Stimulated activated naive CD8-positive, alpha-beta T cell treated with anti-CD3 and anti-CD28 coated beads, Interleukin-15, amount 100 ng/mL, for 72 hours (primary cell): ENCODE data around the gene PDE7B.
"Not testable (repeated sequence)": the region's sequence is repeated elsewhere in the genome, so short reads cannot be mapped to it uniquely, and the experiment has no call there.

Experiments
- ATAC-seq: fragments of 150-1000 bp; cut with Tn5 transposase; 2 replicates; pipeline ENCODE4 v1.10.0; 2021; ENCODE audit warnings: mild to moderate bottlenecking, moderate library complexity
- DNase-seq, 2 donors: peaks; one replicate each; pipeline ENCODE4 v3.0.0; 2021 to 2022
- H3K27ac Mint-ChIP-seq, 2 donors: one replicate each; pipeline ENCODE4 v1.8.0; 2022; ENCODE audit warnings: mild to moderate bottlenecking in 2 of 2, mixed read lengths in 2 of 2, moderate library complexity in 2 of 2
- H3K27me3 Mint-ChIP-seq: one replicate; pipeline ENCODE4 v1.8.0; 2022; ENCODE audit warnings: mixed read lengths
- H3K4me1 Mint-ChIP-seq: one replicate; pipeline ENCODE4 v1.8.0; 2022; ENCODE audit warnings: mild to moderate bottlenecking, mixed read lengths
- H3K4me3 Mint-ChIP-seq, 2 donors: one replicate each; pipeline ENCODE4 v1.8.0; 2022; ENCODE audit warnings: mild to moderate bottlenecking in 2 of 2, mixed read lengths in 2 of 2, moderate library complexity in 1 of 2
- H3K9me3 Mint-ChIP-seq, 2 donors: one replicate each; pipeline ENCODE4 v1.8.0; 2022; ENCODE audit warnings: mixed read lengths in 2 of 2

The PDE7B gene

DNA sequence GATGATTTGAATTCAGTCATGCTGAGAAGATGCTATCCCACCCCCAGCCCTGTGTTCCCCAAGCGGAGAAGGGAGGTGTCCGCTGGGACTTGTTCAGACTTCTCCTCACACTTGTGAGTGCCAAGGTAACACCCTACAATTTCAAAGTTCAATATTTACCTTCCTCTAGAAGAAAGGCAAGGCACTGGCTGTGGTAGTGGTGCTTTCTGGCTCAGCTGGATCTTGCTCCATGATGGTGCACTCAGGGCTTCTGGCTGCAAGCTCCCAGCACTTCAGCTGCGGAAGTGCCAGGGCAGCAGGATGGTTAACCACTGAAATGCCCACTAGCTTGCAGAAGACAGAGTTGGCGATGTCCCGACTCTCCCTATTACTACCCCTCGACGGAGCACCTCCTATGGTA, 263.2 kb downstream of the PDE7B start:
- Mint-ChIP-seq H3K27me3 (peaks cover 13% of the 10 kb centered on the region), H3K9me3 (no peaks in the 10 kb centered on the region)
- no peak for ATAC-seq

DNA sequence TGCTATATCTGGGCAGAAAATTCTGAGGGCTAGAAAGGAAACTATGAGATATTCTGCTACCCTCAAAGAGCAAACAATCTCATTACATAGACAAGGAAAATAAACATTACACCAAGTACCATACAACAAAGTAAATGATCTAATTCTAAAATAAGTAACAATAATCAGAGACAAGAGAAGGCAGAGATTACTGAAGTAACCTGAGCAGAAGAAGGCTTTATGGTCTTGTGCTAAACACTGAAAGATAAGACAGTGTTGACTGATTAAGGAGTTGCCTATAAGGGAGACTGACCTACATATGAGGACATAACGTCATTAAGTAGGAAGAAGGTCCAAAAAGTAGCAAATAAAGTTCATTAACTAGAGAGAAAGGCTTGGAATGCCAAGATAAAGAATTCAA, 264.4 kb downstream of the PDE7B start:
- ATAC-seq: no peak
- DNase-seq: no peak
- H3K4me3 Mint-ChIP-seq: no peak overlapping the region
- peaks cover 6% of the 10 kb centered on the region for H3K4me1 Mint-ChIP-seq
- no peak overlapping the region for H3K27ac Mint-ChIP-seq
- peaks cover 8% of the 10 kb centered on the region for H3K27me3 Mint-ChIP-seq
- H3K9me3 Mint-ChIP-seq: no peaks in the 10 kb centered on the region

More for the DNA sequence above, 263.2 kb downstream of the PDE7B start:
- H3K4me1 Mint-ChIP-seq: peaks cover 6% of the 10 kb centered on the region
- no peak for DNase-seq
- H3K27ac Mint-ChIP-seq: no peak overlapping the region
- H3K4me3 Mint-ChIP-seq: no peak overlapping the region

DNA sequence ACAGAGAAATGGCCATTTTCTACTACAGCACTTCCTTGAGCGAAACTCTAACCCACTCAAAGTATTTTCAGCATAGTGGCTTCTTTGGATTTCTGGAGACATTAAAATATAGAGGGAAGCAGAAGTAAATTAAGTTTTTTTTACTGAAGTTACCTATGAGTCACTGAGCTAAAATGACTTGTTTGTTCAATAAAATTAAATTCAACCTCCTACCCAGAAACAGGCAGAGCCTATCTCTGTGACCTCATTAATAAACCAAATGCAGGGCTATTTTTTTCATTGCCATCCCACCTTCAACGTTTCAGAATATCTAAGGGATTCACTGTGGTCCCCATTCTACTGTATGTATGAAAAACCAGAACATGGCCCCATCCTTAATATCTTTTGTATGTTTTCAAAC, 265.6 kb downstream of the PDE7B start:
- ATAC-seq: no peak
- H3K27me3 Mint-ChIP-seq: peaks cover 5% of the 10 kb centered on the region
- no peaks in the 10 kb centered on the region for H3K9me3 Mint-ChIP-seq
- no peak for DNase-seq
- no peak overlapping the region for H3K27ac Mint-ChIP-seq
- peaks cover 6% of the 10 kb centered on the region for H3K4me1 Mint-ChIP-seq
- H3K4me3 Mint-ChIP-seq: no peak overlapping the region

DNA sequence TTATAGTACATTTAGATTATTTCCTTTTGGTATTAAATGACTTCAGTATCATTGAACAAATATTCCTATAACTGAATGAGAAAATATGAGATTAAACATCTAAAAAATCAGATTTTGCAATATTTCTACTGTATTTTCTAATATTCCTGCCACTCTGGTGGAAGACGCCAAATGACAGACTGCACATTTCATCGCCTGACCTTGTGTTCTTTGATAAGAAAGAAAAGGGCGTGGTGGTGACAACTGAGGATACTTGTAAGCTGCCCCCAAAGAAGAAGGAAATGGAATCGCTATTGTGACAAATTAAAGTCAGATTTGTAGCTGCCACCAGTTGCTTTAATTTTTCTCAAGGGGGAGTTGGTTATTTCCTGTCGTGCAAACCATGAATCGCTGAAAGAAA, 267.3 kb downstream of the PDE7B start:
- H3K27ac Mint-ChIP-seq: no peak overlapping the region
- no peak for DNase-seq
- H3K4me3 Mint-ChIP-seq: no peak overlapping the region
- H3K27me3 Mint-ChIP-seq: peaks cover under 1% of the 10 kb centered on the region
- no peaks in the 10 kb centered on the region for H3K9me3 Mint-ChIP-seq
- H3K4me1 Mint-ChIP-seq: peaks cover under 1% of the 10 kb centered on the region
- ATAC-seq: no peak

DNA sequence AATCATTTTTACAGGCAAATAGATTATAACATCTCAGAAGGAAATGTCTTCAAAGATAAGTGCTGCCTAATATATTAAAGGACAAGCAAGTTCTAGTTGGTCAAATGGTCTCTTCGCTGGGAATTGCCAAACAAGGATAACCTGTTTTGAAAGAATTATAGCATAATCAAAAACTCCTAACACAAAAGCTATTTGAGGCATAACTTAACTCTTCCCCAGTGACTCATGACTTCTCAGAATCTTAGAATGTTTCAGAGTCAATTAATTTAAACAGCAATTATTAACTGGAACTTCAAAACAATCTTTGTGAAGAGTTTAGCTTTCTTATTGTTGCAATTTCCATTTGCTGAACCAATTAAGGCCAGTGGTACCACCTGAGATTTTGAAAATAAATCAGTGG, 272.0 kb downstream of the PDE7B start:
- no peak for ATAC-seq
- Mint-ChIP-seq H3K4me3 (no peak overlapping the region), H3K27ac (no peak overlapping the region), H3K4me1 (no peaks in the 10 kb centered on the region), H3K9me3 (no peaks in the 10 kb centered on the region), H3K27me3 (peaks cover 1% of the 10 kb centered on the region)
- no peak for DNase-seq

DNA sequence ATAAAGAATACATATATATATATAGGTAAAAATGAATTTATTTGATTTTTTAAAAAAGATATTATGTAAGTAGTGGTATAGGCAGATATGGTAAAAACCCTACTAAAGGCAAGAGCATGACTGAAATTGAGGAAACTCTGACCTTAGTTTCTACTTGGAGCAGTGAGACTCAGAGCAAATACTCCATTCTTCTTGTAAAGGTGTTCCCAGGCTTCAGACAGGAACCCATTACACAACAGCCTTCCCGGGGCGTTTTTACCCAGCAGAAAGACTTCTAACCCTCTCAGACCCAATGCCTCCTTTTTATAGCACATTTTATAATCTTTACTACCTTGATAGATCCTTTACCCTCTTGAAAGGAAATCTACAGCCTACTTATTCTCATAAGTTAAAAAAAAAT, 274.1 kb downstream of the PDE7B start:
- DNase-seq (no peak), ATAC-seq (no peak)
- H3K27ac Mint-ChIP-seq: no peak overlapping the region
- peaks cover 0 to 5% of the 10 kb centered on the region in 2 donors for H3K9me3 Mint-ChIP-seq
- no peaks in the 10 kb centered on the region for H3K4me1 Mint-ChIP-seq
- peaks cover 5% of the 10 kb centered on the region for H3K27me3 Mint-ChIP-seq
- no peak overlapping the region for H3K4me3 Mint-ChIP-seq

DNA sequence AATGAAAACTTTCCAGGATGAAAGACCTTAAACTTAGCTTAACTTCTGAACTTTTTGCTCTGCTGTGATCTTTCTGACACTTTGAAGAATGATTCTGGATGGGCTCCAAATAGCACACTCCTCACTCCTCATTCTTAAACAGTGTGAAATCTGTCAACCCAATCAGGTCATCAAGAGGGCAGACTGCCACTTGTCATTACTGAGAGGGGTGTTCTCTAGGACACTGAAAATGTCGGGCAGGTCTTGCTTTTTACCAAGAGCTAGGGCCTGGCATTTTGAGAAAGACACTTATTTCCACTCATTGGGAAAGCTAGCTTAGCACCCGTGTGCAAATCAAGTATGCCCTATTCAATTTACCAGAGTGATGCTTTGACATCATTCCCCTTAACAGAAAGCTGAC, 276.4 kb downstream of the PDE7B start:
- H3K4me3 Mint-ChIP-seq: no peak overlapping the region
- no peak for DNase-seq
- H3K27ac Mint-ChIP-seq: no peak overlapping the region
- ATAC-seq: no peak
- no peaks in the 10 kb centered on the region for H3K4me1 Mint-ChIP-seq
- H3K9me3 Mint-ChIP-seq: peaks cover 0 to 7% of the 10 kb centered on the region in 2 donors
- H3K27me3 Mint-ChIP-seq: peaks cover 5% of the 10 kb centered on the region

DNA sequence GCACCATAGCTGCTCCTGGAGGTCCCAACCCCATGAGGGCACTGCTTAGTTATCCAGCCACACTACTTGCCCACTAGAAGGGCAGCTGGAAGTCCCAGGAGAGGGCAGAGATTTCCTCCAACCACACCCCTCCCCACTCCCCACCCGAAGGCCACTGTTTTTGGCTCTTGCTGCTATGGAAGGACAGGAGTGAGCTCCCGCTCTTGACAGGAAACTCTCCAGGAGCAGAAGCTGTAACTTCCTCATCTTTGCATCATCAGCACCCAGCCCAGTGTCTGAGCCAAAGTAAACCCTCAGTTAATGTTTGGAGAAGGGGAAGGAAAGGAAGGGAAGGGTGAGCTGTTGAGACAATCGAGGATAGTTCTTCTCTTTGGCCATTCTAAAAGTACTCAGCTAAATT, 277.9 kb downstream of the PDE7B start:
- ATAC-seq (no peak), DNase-seq (no peak)
- peaks cover 0 to 7% of the 10 kb centered on the region in 2 donors for H3K9me3 Mint-ChIP-seq
- H3K27me3 Mint-ChIP-seq: peaks cover 5% of the 10 kb centered on the region
- no peak overlapping the region for H3K4me3 Mint-ChIP-seq
- H3K4me1 Mint-ChIP-seq: no peaks in the 10 kb centered on the region
- no peak overlapping the region for H3K27ac Mint-ChIP-seq

DNA sequence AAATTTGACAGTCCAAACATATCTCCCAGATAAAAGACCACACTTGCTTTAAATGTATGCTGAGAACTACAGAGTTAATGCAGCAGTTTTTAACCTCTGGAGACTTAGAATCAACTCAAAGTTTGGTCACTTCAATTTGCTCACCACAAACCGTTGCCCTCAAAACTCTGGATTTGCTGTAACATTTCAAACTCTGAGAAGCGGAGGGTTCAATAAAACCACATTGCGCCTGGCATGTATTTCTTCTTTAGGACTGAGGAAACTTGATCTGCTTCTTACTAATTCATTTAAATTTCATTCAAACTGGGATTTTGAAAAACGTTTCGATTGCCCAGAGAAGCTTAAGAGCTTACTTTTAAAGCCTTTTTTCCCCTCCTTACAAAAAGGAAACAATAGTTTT, 282.8 kb downstream of the PDE7B start:
- no peaks in the 10 kb centered on the region for H3K27me3 Mint-ChIP-seq
- no peaks in the 10 kb centered on the region for H3K4me1 Mint-ChIP-seq
- H3K9me3 Mint-ChIP-seq: peaks cover 0 to 7% of the 10 kb centered on the region in 2 donors
- H3K27ac Mint-ChIP-seq: no peak overlapping the region
- DNase-seq (no peak), ATAC-seq (no peak)
- no peak overlapping the region for H3K4me3 Mint-ChIP-seq

DNA sequence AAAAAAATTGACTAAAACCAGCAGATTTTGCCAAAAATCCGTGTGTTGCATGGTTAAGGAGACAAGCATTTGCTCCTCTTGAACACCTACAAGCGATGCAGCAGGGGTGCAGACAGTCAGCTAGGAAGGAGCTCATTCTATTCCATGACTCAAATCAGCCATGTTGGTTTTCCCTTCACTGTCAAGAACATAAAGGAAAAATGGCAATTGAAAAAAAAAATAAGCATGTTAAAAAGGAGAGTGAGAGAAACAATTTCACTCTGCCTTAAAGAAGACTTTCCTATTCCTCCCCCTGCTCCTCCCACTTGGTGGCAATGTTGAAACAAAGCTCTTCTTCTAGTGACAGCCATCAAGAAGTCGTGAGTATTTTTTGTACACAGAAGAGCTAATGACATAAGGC, 283.2 kb downstream of the PDE7B start:
- Mint-ChIP-seq H3K4me3 (no peak overlapping the region), H3K27me3 (no peaks in the 10 kb centered on the region), H3K27ac (no peak overlapping the region), H3K9me3 (peaks cover 0 to 7% of the 10 kb centered on the region in 2 donors), H3K4me1 (no peaks in the 10 kb centered on the region)
- no peak for DNase-seq
- no peak for ATAC-seq

DNA sequence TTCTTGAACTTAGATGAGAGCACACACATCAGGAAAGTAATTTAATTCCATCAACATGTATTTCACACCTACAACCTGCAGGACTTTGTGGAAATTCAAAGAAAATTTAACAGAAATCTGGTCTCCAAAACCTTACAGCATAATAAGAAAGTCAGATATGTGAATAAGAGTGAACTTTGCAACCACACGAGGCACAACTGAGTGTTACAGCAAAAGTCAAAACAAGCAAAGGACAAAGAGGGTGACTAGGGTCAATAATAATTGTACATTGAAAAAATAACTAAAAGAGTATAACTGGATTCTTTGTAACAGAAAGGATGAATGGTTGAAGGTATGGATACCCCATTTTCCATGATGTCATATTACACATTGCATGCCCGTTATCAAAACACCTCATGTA, 284.8 kb downstream of the PDE7B start:
- DNase-seq: no peak
- no peak overlapping the region for H3K27ac Mint-ChIP-seq

DNA sequence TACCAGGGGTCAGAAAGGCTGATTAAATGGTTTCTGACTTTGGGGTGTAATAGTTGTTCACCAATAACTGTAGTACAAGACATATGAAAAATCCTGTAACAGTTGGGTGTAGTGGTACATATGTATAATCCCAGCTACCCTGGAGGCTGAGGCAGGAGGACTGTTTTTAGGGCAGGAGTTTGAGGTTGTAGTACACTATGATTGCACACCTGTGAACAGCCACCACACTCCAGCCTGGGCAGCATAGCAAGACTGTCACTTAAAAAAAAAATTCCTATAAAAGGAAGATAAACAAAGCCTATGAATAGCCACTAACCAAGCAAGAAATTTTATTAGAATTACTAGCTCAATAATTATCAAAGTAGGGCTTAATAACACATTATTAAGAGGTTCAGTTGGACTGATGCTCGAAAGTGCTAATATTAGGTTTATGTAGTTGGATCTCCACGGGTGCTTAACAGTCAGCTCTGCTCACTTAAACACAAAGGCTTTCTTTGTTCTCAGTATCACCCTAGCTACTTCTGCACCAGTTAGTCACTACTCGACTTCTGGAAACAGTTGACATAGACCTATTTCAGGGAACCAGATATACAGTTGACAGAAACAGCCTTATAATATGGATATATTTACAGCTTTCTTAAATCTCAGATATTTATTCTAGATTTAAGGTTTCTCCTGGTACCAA, 285.6 kb downstream of the PDE7B start:
- Mint-ChIP-seq H3K4me3 (no peak overlapping the region), H3K27me3 (no peaks in the 10 kb centered on the region), H3K27ac (no peak overlapping the region), H3K9me3 (peaks cover 6 to 9% of the 10 kb centered on the region in 2 donors), H3K4me1 (no peaks in the 10 kb centered on the region)
- DNase-seq (no peak), ATAC-seq (no peak)

More for the DNA sequence above, 284.8 kb downstream of the PDE7B start:
- H3K4me1 Mint-ChIP-seq: no peaks in the 10 kb centered on the region
- peaks cover 0 to under 1% of the 10 kb centered on the region in 2 donors for H3K9me3 Mint-ChIP-seq
- no peaks in the 10 kb centered on the region for H3K27me3 Mint-ChIP-seq
- H3K4me3 Mint-ChIP-seq: no peak overlapping the region
- no peak for ATAC-seq

DNA sequence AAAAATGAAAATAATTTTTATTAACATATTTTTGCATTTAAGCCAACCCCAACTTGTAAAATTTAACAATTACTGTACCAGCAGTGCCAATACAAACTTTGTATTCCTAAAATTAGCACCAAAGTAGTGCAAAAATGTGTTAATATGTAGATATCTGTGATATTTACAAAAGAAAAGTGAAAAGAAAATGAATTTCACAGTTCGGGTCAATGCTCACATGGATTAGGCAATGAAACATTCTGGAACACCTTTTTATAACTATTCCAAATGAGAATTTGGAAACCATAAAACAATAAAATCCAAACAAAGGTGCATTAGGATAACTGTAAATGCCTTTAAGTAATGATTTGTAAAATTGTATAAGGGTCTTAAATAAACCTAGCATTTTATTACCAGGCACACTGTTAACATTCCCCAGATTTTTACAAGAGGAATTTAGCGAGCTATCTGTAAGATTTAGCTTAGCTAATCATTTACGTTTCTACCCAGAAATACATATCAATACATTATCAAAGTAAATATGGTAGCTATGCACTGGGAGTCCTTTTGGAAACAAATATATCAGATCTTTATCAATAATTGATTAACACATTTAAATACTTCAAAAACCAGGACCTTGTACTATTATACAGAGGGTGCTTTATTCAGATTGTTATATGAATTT, 286.4 kb downstream of the PDE7B start:
- Mint-ChIP-seq H3K27ac (no peak overlapping the region), H3K27me3 (no peaks in the 10 kb centered on the region), H3K9me3 (peaks cover 9 to 11% of the 10 kb centered on the region in 2 donors)

DNA sequence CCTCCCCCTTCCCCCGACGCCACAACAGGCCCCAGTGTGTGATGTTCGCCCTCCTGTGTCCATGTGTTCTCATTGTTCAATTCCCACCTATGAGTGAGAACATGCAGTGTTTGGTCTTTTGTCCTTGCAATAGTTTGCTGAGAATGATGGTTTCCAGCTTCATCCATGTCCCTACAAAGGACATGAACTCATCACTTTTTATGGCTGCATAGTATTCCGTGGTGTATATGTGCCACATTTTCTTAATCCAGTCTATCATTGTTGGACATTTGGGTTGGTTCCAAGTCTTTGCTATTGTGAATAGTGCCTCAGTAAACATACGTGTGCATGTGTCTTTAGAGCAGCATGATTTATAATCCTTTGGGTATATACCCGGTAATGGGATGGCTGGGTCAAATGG, 287.6 kb downstream of the PDE7B start:
- H3K27ac Mint-ChIP-seq, H3K4me1 Mint-ChIP-seq, H3K4me3 Mint-ChIP-seq, DNase-seq, ATAC-seq, H3K27me3 Mint-ChIP-seq: not testable (repeated sequence)
- peaks cover 9 to 11% of the 10 kb centered on the region in 2 donors for H3K9me3 Mint-ChIP-seq

More for the DNA sequence above, 286.4 kb downstream of the PDE7B start:
- DNase-seq: no peak
- no peak overlapping the region for H3K4me3 Mint-ChIP-seq
- ATAC-seq: no peak
- no peaks in the 10 kb centered on the region for H3K4me1 Mint-ChIP-seq

DNA sequence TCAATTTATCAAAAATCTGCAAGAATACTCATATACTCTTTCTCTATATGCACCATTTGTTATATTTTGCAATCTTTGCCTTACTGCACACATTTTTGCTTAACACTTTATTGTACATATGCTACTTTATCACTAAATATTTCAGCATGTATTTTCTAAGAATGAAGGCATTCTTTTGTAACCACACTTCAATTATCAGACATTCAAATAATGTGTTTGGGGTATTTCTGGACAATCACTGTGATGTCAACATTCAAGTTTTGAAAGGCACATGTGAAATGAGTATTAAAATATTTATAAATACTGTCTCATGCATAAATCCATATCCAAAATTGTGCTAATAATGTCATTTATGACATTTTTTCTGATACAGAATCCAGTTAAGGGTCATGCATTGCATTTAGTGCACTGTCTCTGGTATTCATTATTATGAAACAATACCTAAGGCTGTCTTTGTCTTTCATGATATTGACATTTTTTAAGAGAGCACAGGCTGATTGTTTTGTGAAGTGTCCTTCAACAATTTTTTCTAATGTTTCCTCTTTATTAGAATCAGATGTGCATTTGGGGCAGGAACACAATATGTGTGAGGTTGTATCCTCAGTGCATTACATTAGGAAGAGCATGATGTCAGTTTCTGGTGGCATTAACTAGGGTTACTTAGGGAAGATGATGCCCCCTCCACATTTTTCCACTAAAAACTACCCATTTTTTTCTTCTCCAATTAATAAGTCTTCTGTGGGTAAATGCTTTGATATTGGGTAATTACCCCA, 292.9 kb downstream of the PDE7B start:
- H3K9me3 Mint-ChIP-seq: peaks cover 9 to 11% of the 10 kb centered on the region in 2 donors
- H3K27ac Mint-ChIP-seq: no peak overlapping the region
- H3K27me3 Mint-ChIP-seq: no peaks in the 10 kb centered on the region
- ATAC-seq (no peak), DNase-seq (no peak)
- H3K4me3 Mint-ChIP-seq: no peak overlapping the region
- no peaks in the 10 kb centered on the region for H3K4me1 Mint-ChIP-seq

DNA sequence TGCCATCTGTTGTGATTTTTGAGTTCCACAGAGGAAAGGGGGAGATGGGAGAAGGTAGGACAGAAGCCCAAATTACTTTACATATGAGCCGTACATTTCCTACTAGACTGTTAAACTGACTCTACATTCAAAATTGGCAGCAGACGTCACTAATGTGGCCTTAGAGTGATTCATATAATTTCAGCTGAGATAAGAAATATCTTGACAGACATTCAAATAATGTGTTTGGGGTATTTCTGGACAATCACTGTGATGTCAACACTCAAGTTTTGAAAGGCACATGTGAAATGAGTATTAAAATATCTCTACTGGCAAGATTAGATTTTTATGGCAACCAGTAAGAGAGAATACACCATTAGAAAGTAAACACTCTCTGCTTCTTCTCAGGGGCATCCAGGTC, 294.6 kb downstream of the PDE7B start:
- Mint-ChIP-seq H3K27ac (no peak overlapping the region), H3K4me1 (no peaks in the 10 kb centered on the region), H3K4me3 (no peak overlapping the region), H3K27me3 (no peaks in the 10 kb centered on the region), H3K9me3 (peaks cover 9 to 11% of the 10 kb centered on the region in 2 donors)
- DNase-seq (no peak), ATAC-seq (no peak)
